Cerebellar nuclear complex (tissue), 1 donor: Measurements from ENCODE around the gene ELAVL4.
"Not testable (repeated sequence)": the region's sequence is repeated elsewhere in the genome, so short reads cannot be mapped to it uniquely, and the experiment has no call there.

ENCODE experiments used
- DNase-seq, 2 experiments: peaks; one replicate each; lab custom pipeline; 2025; lab: John Stamatoyannopoulos, UW

The ELAVL4 gene

GRCh38 chr1:50123071-50123470 lies 14.4 kb downstream of the ELAVL4 start:
- DNase-seq = no peak

- no peak for DNase-seq
Measured at GRCh38 chr1:50126927-50127715, 18.4 kb downstream of the ELAVL4 start.

GRCh38 chr1:50129201-50129600 lies 20.5 kb downstream of the ELAVL4 start:
- no peak for DNase-seq

- DNase-seq = no peak
Measured at GRCh38 chr1:50132347-50132894, 23.7 kb downstream of the ELAVL4 start.

GRCh38 chr1:50135716-50136115 lies 27.0 kb downstream of the ELAVL4 start:
- DNase-seq = no peak

- DNase-seq = no peak
Measured at GRCh38 chr1:50139339-50140181, 30.8 kb downstream of the ELAVL4 start.

GRCh38 chr1:50140182-50140447 lies 31.4 kb downstream of the ELAVL4 start:
- no peak for DNase-seq

- no peak for DNase-seq
Measured at GRCh38 chr1:50147191-50147850, 38.6 kb downstream of the ELAVL4 start.

- DNase-seq = no peak
Measured at GRCh38 chr1:50148142-50148923, 39.6 kb downstream of the ELAVL4 start.

GRCh38 chr1:50152236-50152635 lies 43.5 kb downstream of the ELAVL4 start:
- no peak for DNase-seq

GRCh38 chr1:50155541-50155940 lies 46.8 kb downstream of the ELAVL4 start:
- no peak for DNase-seq

- no peak for DNase-seq
Measured at GRCh38 chr1:50156241-50157010, 47.7 kb downstream of the ELAVL4 start.

- no peak for DNase-seq
Measured at GRCh38 chr1:50157306-50157941, 48.7 kb downstream of the ELAVL4 start.

GRCh38 chr1:50158421-50158820 lies 49.7 kb downstream of the ELAVL4 start:
- no peak for DNase-seq

- no peak for DNase-seq
Measured at GRCh38 chr1:50163680-50164079, 55.0 kb downstream of the ELAVL4 start.

- not testable (repeated sequence) for DNase-seq
Measured at GRCh38 chr1:50166351-50166750, 57.6 kb downstream of the ELAVL4 start.

GRCh38 chr1:50172299-50172698 lies 63.6 kb downstream of the ELAVL4 start:
- DNase-seq = no peak

GRCh38 chr1:50174101-50174500 lies 65.4 kb downstream of the ELAVL4 start:
- DNase-seq = no peak

GRCh38 chr1:50175719-50176639 lies 67.3 kb downstream of the ELAVL4 start:
- no peak for DNase-seq
